HG03354 (cell line): ENCODE measurements around the gene SMIM31.
A peak's percentile ranks its signal among the peaks of the same experiment; 100 is the strongest.

Source experiments
- ATAC-seq: cut with Tn5 transposase; IDR thresholded peaks from one replicate; pipeline ENCODE4 v1.9.1; 2021; ENCODE audit warnings: mild to moderate bottlenecking; ENCODE audit not compliant: unreplicated experiment, poor library complexity, severe bottlenecking

SMIM31 gene

GRCh38 chr4:164779811-164780216 lies 25.9 kb downstream of the SMIM31 start:
- ATAC-seq = peak; percentile 81

- ATAC-seq = no peak
These were observed 26.9 kb downstream of the SMIM31 start for GRCh38 chr4:164780839-164781238.

GRCh38 chr4:164783976-164784375 lies 30.0 kb downstream of the SMIM31 start:
- ATAC-seq = no peak

- ATAC-seq = no peak
These were observed 35.1 kb downstream of the SMIM31 start for GRCh38 chr4:164789047-164789446.

GRCh38 chr4:164790249-164790648 lies 36.3 kb downstream of the SMIM31 start:
- no peak for ATAC-seq

- no peak for ATAC-seq
These were observed 45.5 kb downstream of the SMIM31 start for GRCh38 chr4:164799410-164799809.

GRCh38 chr4:164800786-164801185 lies 46.9 kb downstream of the SMIM31 start:
- ATAC-seq = no peak

GRCh38 chr4:164802301-164802901 lies 48.5 kb downstream of the SMIM31 start:
- no peak for ATAC-seq

GRCh38 chr4:164803702-164804101 lies 49.8 kb downstream of the SMIM31 start:
- no peak for ATAC-seq

GRCh38 chr4:164807611-164808010 lies 53.7 kb downstream of the SMIM31 start:
- ATAC-seq = no peak

- no peak for ATAC-seq
These were observed 59.6 kb downstream of the SMIM31 start for GRCh38 chr4:164813554-164813953.

GRCh38 chr4:164815711-164816110 lies 61.8 kb downstream of the SMIM31 start:
- no peak for ATAC-seq

GRCh38 chr4:164819366-164819765 lies 65.4 kb downstream of the SMIM31 start:
- ATAC-seq = no peak

GRCh38 chr4:164821711-164822110 lies 67.8 kb downstream of the SMIM31 start:
- ATAC-seq = no peak

GRCh38 chr4:164824581-164824980 lies 70.7 kb downstream of the SMIM31 start:
- no peak for ATAC-seq

GRCh38 chr4:164828955-164829354 lies 75.0 kb downstream of the SMIM31 start:
- ATAC-seq = no peak

GRCh38 chr4:164846566-164846965 lies 92.6 kb downstream of the SMIM31 start:
- no peak for ATAC-seq

GRCh38 chr4:164847016-164847415 lies 93.1 kb downstream of the SMIM31 start:
- no peak for ATAC-seq

GRCh38 chr4:164847967-164848649 lies 94.2 kb downstream of the SMIM31 start:
- ATAC-seq = peak; percentile 93
